Measurements from ENCODE around the gene HS3ST3B1. TPM values are rescaled to one million over a fixed set of nuclear protein-coding genes. Genes with fewer than 3 reads are reported as not detected.

HS3ST3B1 gene
- total and polyA plus RNA-seq, 12 donors = 0.47 to 8.5 (median 3.3) TPM

- DNase-seq = no peak
- Histone ChIP-seq H3K9me3 (replicated peaks in 1 of 3) (no peaks in the 10 kb centered on the region), H3K4me3 (no peak overlapping the region), H3K27me3 (peaks cover 8% of the 10 kb centered on the region), H3K36me3 (replicated peaks in 1 of 2) (no peaks in the 10 kb centered on the region), H3K4me1 (replicated peaks in 1 of 2) (no peaks in the 10 kb centered on the region), H3K27ac (no peak overlapping the region)
- TF ChIP-seq, protein P1, sequence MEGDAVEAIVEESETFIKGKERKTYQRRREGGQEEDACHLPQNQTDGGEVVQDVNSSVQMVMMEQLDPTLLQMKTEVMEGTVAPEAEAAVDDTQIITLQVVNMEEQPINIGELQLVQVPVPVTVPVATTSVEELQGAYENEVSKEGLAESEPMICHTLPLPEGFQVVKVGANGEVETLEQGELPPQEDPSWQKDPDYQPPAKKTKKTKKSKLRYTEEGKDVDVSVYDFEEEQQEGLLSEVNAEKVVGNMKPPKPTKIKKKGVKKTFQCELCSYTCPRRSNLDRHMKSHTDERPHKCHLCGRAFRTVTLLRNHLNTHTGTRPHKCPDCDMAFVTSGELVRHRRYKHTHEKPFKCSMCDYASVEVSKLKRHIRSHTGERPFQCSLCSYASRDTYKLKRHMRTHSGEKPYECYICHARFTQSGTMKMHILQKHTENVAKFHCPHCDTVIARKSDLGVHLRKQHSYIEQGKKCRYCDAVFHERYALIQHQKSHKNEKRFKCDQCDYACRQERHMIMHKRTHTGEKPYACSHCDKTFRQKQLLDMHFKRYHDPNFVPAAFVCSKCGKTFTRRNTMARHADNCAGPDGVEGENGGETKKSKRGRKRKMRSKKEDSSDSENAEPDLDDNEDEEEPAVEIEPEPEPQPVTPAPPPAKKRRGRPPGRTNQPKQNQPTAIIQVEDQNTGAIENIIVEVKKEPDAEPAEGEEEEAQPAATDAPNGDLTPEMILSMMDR (IDR thresholded peaks at IDR 0.05) = no peak
- no peak for TF ChIP-seq POLR2A (IDR thresholded peaks at IDR 0.05)
- intact Hi-C loops (cut with DNase I) = no loop called here
- 35 to 59% (median 49%) methylated on average over 3 of the region's 3 CpGs for WGBS, 4 donors
Measured at GRCh38 chr17:14396547-14396946, 95.7 kb downstream of the HS3ST3B1 start.

DNA sequence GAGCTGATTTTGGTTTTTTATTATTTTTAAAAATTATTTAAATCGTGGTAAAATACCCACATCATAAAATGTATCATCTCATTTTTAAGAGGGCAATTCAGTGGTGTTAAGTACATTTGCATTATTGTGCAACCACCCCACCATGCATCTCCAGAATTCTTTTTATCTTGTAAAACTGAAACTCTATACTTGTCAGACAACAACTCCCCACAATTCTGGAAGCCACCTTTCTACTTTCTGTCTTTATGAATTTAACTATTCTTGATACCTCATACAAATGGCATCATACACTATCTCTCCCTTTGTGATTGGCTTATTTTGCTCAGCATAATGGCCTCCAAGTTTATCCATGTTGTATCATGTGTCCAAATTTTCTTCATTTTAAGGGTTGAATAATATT lies 97.9 kb downstream of the HS3ST3B1 start:
- DNase-seq = no peak
- H3K4me3 ChIP-seq = no peak overlapping the region
- peaks cover 8% of the 10 kb centered on the region for H3K27me3 ChIP-seq
- no peak overlapping the region for H3K27ac ChIP-seq
- no peaks in the 10 kb centered on the region for H3K4me1 ChIP-seq (replicated peaks in 1 of 2)
- intact Hi-C loops (cut with DNase I) = no loop called here
- no peaks in the 10 kb centered on the region for H3K9me3 ChIP-seq (replicated peaks in 1 of 3)
- H3K36me3 ChIP-seq (replicated peaks in 1 of 2) = no peaks in the 10 kb centered on the region
- 58 to 84% (median 66%) methylated on average over 1 of the region's 1 CpG for WGBS, 4 donors
- no peak for TF ChIP-seq POLR2A (IDR thresholded peaks at IDR 0.05)
- TF ChIP-seq, protein P1 (IDR thresholded peaks at IDR 0.05) = no peak

Other genes with a start within 250 kb of the HS3ST3B1 start
- 10 to 100 TPM; 11.0 to 33.9 (median 15.6) TPM for gene COX10, start 231.6 kb upstream of the HS3ST3B1 start, total RNA-seq
- gene COX10, start 231.6 kb upstream of the HS3ST3B1 start, polyA plus RNA-seq = 10 to 100 TPM in 2 of 3 donors, 1 to 10 TPM in 1; 6.8 to 25.6 (median 10.3) TPM
- not detected for gene CDRT15, start 64.2 kb upstream of the HS3ST3B1 start, total RNA-seq
- gene CDRT15, start 64.2 kb upstream of the HS3ST3B1 start, polyA plus RNA-seq = not detected